ENCODE data around the gene ETS1.

- no peak for TF ChIP-seq CTCF (IDR thresholded peaks at IDR 0.05; ENCODE audit: poor library complexity, severe bottlenecking)
- TF ChIP-seq EZH2 (IDR thresholded peaks at IDR 0.05; ENCODE audit: borderline replicate concordance, insufficient read depth, low read length, poor library complexity, severe bottlenecking) = no peak
- no peak for TF ChIP-seq TAF1 (IDR thresholded peaks at IDR 0.05; ENCODE audit: low read depth)
- no peak for TF ChIP-seq MXI1 (conservative IDR thresholded peaks at IDR 0.05; ENCODE audit: poor library complexity, severe bottlenecking)
- no peak for TF ChIP-seq RAD21 (conservative IDR thresholded peaks at IDR 0.05)
- no peak for TF ChIP-seq REST (IDR thresholded peaks at IDR 0.05; ENCODE audit: borderline replicate concordance)
- TF ChIP-seq POLR2AphosphoS5 (IDR thresholded peaks at IDR 0.05) = no peak
- TF ChIP-seq SMC3 (conservative IDR thresholded peaks at IDR 0.05; ENCODE audit: poor library complexity) = no peak
Observed at GRCh38 chr11:128580612-128581011, 6.7 kb downstream of the ETS1 start.
